GM23338 (cell line): ENCODE data around the gene UHRF1.

Experiments
- CREB1 ChIP-seq: fragments of 250-450 bp; sonication (Bioruptor Pico); IDR thresholded peaks from 2 replicates; pipeline ENCODE4 v1.5.0; 2020; ENCODE audit warnings: low read depth, mild to moderate bottlenecking, moderate library complexity
- CTCF ChIP-seq, 2 experiments: fragments of 200-600 bp in 1 of 2; sonication (generic) in 1 of 2; conservative IDR thresholded peaks; 2 replicates each; pipeline versions ENCODE4 v1.5.1 to v1.6.1; 2016 to 2017; ENCODE audit warnings: antibody characterized with exemption in 2 of 2, low read depth in 2 of 2, mild to moderate bottlenecking in 2 of 2, moderate library complexity in 1 of 2
- ETS1 ChIP-seq: IDR thresholded peaks from 2 replicates; pipeline ENCODE4 v1.6.1; 2016; ENCODE audit warnings: antibody characterized with exemption
- EZH2 ChIP-seq: fragments of 200-600 bp; sonication (generic); IDR thresholded peaks from one replicate; pipeline ENCODE4 v1.8.0; 2017; ENCODE audit warnings: antibody characterized with exemption, mild to moderate bottlenecking, low read depth; ENCODE audit not compliant: unreplicated experiment
- EZH2phosphoT487 ChIP-seq: fragments of 200-600 bp; sonication (generic); IDR thresholded peaks from one replicate; pipeline ENCODE4 v1.8.1; 2018; ENCODE audit warnings: antibody characterized with exemption; ENCODE audit not compliant: unreplicated experiment
- JUNB ChIP-seq: IDR thresholded peaks from one replicate; pipeline ENCODE4 v1.6.1; 2016; ENCODE audit warnings: antibody characterized with exemption; ENCODE audit not compliant: unreplicated experiment
- POLR2AphosphoS5 ChIP-seq: IDR thresholded peaks from 2 replicates; pipeline ENCODE4 v1.6.1; 2016; ENCODE audit warnings: antibody characterized with exemption, low read depth
- REST ChIP-seq: IDR thresholded peaks from one replicate; pipeline ENCODE4 v1.6.1; 2018; ENCODE audit warnings: antibody characterized with exemption; ENCODE audit not compliant: unreplicated experiment
- STAT1 ChIP-seq: IDR thresholded peaks from one replicate; pipeline ENCODE4 v1.6.1; 2016; ENCODE audit warnings: antibody characterized with exemption; ENCODE audit not compliant: unreplicated experiment
- ZNF114 ChIP-seq: fragments of 250-450 bp; sonication (Bioruptor Pico); IDR thresholded peaks from 2 replicates; pipeline ENCODE4 v1.5.0; 2020; ENCODE audit warnings: mild to moderate bottlenecking, moderate library complexity
- ZNF331 ChIP-seq: fragments of 250-450 bp; sonication (Bioruptor Pico); IDR thresholded peaks from 2 replicates; pipeline ENCODE4 v1.5.0; 2020; ENCODE audit warnings: low read depth, mild to moderate bottlenecking, moderate library complexity
- ZNF462 ChIP-seq: fragments of 250-450 bp; sonication (Bioruptor Pico); IDR thresholded peaks from 2 replicates; pipeline ENCODE4 v1.5.0; 2020; ENCODE audit warnings: mild to moderate bottlenecking, moderate library complexity

- TF ChIP-seq CTCF (conservative IDR thresholded peaks at IDR 0.05; ENCODE audit: low read depth in 2 of 2) (no peak), REST (no peak), EZH2 (no peak), POLR2AphosphoS5 (no peak), CREB1 (CRISPR knock-in tag) (no peak), EZH2phosphoT487 (no peak), JUNB (no peak), ETS1 (no peak), STAT1 (no peak), ZNF331 (CRISPR knock-in tag) (no peak), ZNF462 (CRISPR knock-in tag) (no peak), ZNF114 (no peak)
Measured at GRCh38 chr19:4957981-4958380, 48.7 kb downstream of the UHRF1 start.
